NCI-H774 (cell line): ENCODE results near the gene PLCXD3.

Source experiments
- DNase-seq: peaks from one replicate; lab custom pipeline; 2025; lab: John Stamatoyannopoulos, UW

Gene PLCXD3

DNA sequence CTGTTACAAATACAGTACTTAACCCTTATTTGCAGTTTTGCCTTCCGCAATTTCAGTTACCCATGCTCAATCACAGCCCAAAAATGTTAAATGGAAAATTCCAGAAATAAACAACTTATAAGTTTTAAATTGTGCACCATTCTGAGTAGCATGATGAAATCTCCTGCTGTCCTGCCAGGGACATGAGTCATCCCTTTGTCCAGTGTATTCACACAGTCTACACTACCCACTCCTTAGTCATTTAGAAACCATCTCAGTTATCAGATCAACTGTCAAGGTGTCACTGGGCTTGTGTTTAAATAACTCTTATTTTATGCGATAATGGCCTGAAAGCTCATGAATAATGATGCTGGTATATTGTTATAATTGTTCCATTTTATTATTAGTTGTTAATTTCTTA lies 95.8 kb downstream of the PLCXD3 start:
- no peak for DNase-seq

DNA sequence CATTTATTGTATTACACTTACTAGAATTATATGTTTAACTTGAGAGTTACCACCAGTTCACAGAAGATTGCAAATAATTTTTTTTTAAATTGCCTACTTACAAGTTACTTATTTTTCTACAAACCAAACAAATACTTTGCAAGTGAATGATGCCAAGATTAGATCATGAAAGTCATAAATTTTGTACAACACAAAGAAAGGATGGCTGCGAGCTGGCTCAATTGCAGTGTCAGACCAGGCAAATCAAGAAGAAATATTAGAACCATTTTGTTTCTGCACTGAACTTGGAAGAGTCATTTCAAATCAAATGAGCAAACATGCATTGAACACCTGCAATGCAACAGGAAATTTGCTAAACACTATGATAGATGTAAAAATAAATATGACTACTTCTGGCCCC lies 97.3 kb downstream of the PLCXD3 start:
- DNase-seq: no peak

- DNase-seq: no peak
Observed at GRCh38 chr5:41412496-41412895, 97.9 kb downstream of the PLCXD3 start.

DNA sequence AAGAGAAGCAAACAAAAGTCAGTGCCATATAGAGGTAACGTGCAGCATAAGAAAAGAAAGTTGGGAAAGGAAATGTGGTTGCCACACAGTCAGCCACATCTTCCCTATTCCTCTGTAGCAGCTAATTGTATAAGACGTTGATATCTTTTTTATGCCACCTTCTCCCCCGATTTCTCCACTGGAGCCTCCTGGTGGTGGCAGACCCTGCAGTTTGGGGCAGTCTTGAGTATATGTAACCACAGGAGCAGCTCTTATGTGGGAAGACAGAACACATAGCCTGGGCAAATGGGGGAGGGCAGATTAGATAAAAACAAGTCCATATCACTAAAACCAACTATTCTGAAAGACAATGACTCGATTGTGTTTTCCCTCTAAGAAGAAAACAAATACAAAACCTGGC lies 99.7 kb downstream of the PLCXD3 start:
- DNase-seq: no peak

- DNase-seq: no peak
Observed at GRCh38 chr5:41410307-41410706, 100.1 kb downstream of the PLCXD3 start.

GRCh38 chr5:41408676-41409443 lies 101.5 kb downstream of the PLCXD3 start:
- DNase-seq: no peak

DNA sequence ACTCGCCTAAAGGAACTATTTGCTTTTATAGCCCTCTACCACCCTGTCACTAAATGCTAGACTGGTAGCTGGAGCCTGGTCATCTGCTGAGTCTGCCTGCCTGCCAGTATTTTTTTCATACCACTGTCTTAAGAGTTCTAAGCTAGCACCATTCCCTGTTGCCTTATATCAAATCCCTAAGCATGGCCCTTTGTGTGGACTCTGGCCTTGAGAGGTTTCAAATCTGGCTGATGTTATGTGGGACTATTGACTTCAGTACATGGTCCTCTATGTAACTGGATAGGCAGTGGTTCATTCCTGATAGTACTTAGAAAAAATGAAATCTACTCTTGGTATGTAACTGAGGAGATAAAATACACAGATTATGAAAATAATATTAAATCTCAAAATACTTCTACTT lies 103.5 kb downstream of the PLCXD3 start:
- DNase-seq: no peak

DNA sequence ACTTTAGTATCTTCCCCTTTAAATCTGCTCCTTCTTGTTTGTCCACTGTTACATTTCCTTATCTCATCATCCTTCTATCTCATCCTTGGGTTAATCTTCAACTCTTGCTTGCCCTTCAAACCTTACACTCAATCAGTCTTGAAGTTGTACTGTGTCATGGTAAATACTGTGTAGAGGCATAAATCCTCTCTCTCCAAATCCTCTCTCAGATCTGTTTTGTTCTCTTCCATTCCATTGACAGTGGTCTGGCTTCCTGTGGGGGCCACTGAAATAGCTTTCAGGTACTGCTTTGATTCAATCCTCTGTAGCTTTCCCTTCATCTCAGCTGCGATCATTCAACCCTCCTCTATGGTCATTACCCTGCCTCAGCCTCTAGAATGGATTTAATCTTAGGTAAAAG lies 104.0 kb downstream of the PLCXD3 start:
- DNase-seq: no peak

GRCh38 chr5:41404757-41405156 lies 105.6 kb downstream of the PLCXD3 start:
- DNase-seq: no peak

GRCh38 chr5:41403846-41404245 lies 106.6 kb downstream of the PLCXD3 start:
- no peak for DNase-seq

DNA sequence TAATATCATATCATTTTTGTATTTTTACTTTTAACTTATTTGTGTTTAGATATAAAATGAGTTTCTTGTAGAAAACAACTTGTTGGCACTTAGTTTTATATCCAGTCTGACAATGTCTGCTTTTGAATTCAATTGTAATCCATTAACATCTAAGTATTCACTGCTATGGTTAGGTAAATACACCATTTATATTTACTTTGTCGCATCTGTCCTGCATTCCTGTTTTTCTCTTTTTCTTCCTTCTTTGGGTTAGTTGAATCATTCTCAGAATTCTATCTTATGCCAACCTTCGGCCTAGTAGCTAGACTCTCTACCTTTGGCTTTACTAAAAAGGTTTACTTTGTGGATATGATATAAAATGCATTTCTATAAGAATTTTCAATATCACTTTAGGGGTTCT lies 107.6 kb downstream of the PLCXD3 start:
- DNase-seq: no peak

DNA sequence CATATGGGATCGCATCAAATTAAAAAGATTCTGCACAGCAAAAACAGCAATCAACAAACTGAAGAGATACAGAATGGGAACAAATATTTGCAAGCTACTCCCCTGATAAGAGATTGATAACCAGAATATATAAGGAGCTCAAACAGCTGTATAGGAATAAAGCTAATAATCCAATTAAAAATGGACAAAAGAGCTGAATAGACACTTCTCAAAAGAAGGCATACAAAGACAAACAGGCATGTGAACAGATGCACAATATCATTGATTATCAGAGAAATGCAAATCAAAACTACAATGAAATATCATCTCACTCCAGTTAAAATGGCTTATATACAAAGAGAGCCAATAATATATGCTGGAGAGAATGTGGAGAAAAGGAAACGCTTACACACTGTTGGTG lies 110.6 kb downstream of the PLCXD3 start:
- DNase-seq: no peak

GRCh38 chr5:41392016-41392415 lies 118.4 kb downstream of the PLCXD3 start:
- no peak for DNase-seq

GRCh38 chr5:41374631-41375030 lies 135.8 kb downstream of the PLCXD3 start:
- no peak for DNase-seq

- DNase-seq: no peak
Observed at GRCh38 chr5:41373230-41373629, 137.2 kb downstream of the PLCXD3 start.

DNA sequence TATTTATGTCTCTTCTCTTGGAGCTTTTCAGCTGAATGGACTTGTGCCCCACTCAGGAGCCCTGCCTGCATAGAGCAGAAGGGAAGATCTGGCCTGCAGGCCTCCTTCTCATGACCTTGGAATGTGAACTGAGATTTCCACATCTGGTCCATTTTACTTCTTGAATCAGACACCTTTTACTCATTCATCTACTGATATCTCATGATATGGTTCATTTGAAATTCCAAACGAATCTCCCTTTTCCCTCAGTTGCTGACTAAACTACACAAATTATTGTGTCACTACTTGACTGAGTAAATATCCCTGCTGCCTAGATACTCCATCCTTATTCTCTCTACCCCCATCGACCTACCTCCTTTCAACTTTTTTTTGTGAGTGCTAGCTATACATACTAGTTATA lies 138.7 kb downstream of the PLCXD3 start:
- DNase-seq: no peak

DNA sequence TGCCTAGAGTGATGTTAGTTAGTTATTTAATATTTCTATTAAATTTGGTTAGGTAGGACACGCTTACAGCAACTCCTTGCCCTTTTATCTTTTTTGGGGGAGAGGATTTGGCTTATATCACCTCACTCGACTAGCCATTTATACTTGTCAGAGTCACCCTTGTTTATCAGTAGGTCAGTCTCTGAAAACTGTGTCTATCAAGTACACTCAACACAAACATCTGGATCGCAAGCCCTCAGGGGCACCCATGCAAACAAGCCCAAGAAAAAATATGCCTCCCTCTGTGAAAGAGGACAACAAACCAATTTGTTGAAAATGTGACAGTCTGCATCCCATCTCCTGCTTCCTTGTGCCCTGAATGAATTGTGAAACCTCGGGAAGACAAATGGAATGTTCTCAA lies 139.9 kb downstream of the PLCXD3 start:
- DNase-seq: no peak

- DNase-seq: no peak
Observed at GRCh38 chr5:41369799-41370198, 140.6 kb downstream of the PLCXD3 start.

DNA sequence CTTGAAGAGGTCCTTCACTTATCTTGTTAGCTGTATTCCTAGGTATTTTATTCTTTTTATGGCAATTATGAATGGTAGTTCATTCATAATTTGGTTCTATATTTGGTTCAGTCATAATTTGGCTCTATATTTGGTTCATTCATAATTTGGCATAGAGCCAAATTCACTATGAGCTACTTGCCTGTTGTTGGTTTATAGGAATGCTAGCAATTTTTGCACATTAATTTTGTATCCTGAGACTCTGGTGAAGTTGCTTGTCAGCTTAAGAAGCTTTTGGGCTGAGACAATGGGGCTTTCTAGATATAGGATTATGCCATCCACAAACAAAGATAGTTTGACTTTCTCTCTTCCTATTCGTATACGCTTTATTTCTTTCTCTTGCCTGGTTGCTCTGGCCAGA lies 142.2 kb downstream of the PLCXD3 start:
- DNase-seq: no peak

DNA sequence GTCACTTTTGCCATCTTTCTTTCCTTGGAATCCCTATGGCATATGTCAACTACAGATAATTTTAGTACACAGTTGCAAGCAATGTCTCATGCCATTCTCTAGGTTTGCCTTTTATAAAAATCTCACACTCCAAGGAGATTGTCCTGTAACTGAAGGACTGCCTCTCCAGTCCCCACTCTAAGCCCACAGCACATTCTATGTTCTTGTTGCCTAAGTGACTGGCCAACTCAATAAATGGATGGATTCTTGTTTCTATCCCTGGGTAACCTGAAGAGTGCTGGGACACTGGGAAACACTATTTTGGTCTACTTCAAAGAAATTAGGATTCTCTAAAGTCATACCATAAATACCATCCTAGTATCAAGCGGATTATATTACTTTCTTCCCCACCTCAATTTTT lies 145.0 kb downstream of the PLCXD3 start:
- no peak for DNase-seq

DNA sequence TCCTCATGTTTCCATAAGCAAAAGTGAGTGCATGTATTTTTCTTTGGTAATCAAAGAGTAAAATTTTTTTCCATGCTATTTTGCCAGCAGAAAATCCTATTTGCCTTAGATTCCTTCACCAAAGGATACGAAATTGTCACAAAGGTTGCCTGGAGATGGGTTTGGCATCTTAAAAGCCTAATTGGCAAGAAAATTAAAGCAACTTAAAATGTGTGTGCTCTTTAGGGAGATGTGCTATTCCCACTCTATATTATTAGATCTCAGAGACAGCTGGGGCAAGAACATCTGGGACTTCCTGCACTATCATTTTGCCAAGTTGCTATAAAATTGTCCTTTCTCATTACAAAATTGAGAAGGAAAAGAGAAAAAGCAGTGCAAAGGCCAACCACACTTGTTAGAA lies 146.1 kb downstream of the PLCXD3 start:
- DNase-seq: no peak

GRCh38 chr5:41363343-41363986 lies 146.9 kb downstream of the PLCXD3 start:
- DNase-seq: no peak

GRCh38 chr5:41356786-41357185 lies 153.6 kb downstream of the PLCXD3 start:
- no peak for DNase-seq

- no peak for DNase-seq
Observed at GRCh38 chr5:41349846-41350245, 160.6 kb downstream of the PLCXD3 start.
